Caco-2 (cell line): ENCODE measurements around the gene CHCHD1. TPM values are rescaled to one million over a fixed set of nuclear protein-coding genes. Genes with fewer than 3 reads are reported as not detected.
"Not testable (repeated sequence)": the region's sequence is repeated elsewhere in the genome, so short reads cannot be mapped to it uniquely, and the experiment has no call there.

ENCODE experiments used
- BruUV-seq: library from RNA; stranded (reverse); fragments of 400-500 nt; replicated peaks from 2 replicates; lab custom pipeline; 2021; lab: Mats Ljungman, UMichigan
- CTCF ChIA-PET: fragments of 300-600 bp; sonication (Branson Sonifier 250); formaldehyde crosslinking; loops from one replicate; lab custom pipeline; 2022; ENCODE audit warnings: antibody characterized with exemption; lab: Charles Lee
- POLR2A ChIA-PET: fragments of 300-600 bp; sonication (Branson Sonifier 250); formaldehyde crosslinking; loops from one replicate; lab custom pipeline; 2022; ENCODE audit warnings: antibody characterized with exemption; lab: Charles Lee
- DNase-seq, 2 experiments: peaks; one replicate each; pipeline versions ENCODE4 v3.0.0 to v3.0.0-alpha.2; 2020 to 2022
- H3K27me3 ChIP-seq: replicated peaks from 2 replicates; pipeline ENCODE4 v1.6.0; 2011; ENCODE audit warnings: low read length; ENCODE audit not compliant: control insufficient read depth, insufficient read depth
- H3K36me3 ChIP-seq: 2 replicates; pipeline ENCODE4 v1.5.1; 2011; ENCODE audit warnings: low read length; ENCODE audit not compliant: control insufficient read depth, insufficient read depth
- H3K4me1 ChIP-seq: fragments of 250-450 bp; sonication (Bioruptor Pico); 2 replicates; pipeline ENCODE4 v1.5.1; 2020; ENCODE audit warnings: mild to moderate bottlenecking
- H3K4me3 ChIP-seq: 2 replicates; pipeline ENCODE4 v1.5.1; 2011; ENCODE audit warnings: low read depth, mild to moderate bottlenecking, control low read depth, low read length
- H3K9me3 ChIP-seq: fragments of 250-450 bp; sonication (Bioruptor Pico); 2 replicates; pipeline ENCODE4 v1.5.1; 2020; ENCODE audit warnings: mild to moderate bottlenecking, moderate library complexity
- H3K27ac Mint-ChIP-seq: one replicate; pipeline ENCODE4 v1.8.0; 2022; ENCODE audit warnings: mixed read lengths; ENCODE audit not compliant: unreplicated experiment
- H3K27me3 Mint-ChIP-seq: one replicate; pipeline ENCODE4 v1.8.0; 2022; ENCODE audit warnings: mixed read lengths; ENCODE audit not compliant: insufficient read depth, unreplicated experiment
- H3K36me3 Mint-ChIP-seq: one replicate; pipeline ENCODE4 v1.8.0; 2022; ENCODE audit warnings: mild to moderate bottlenecking, mixed read lengths; ENCODE audit not compliant: insufficient read depth, unreplicated experiment
- H3K4me1 Mint-ChIP-seq: one replicate; pipeline ENCODE4 v1.8.0; 2022; ENCODE audit warnings: low read depth, mixed read lengths; ENCODE audit not compliant: unreplicated experiment
- H3K4me3 Mint-ChIP-seq: one replicate; pipeline ENCODE4 v1.8.0; 2022; ENCODE audit warnings: mild to moderate bottlenecking, moderate library complexity, mixed read lengths; ENCODE audit not compliant: unreplicated experiment
- H3K9me3 Mint-ChIP-seq: one replicate; pipeline ENCODE4 v1.8.0; 2022; ENCODE audit warnings: mixed read lengths; ENCODE audit not compliant: unreplicated experiment
- CTCF ChIP-seq, 2 experiments: fragments of 200-600 bp in 1 of 2; IDR thresholded peaks; 1 replicate in 1 of 2; 2 replicates in 1 of 2; pipeline versions ENCODE4 v1.5.1 to v1.8.0; 2011 to 2022; ENCODE audit warnings: antibody characterized with exemption in 1 of 2, control low read depth in 1 of 2, inconsistent platforms in 1 of 2, low read depth in 1 of 2, low read length in 1 of 2, mild to moderate bottlenecking in 1 of 2, moderate library complexity in 1 of 2; ENCODE audit not compliant: insufficient read depth in 1 of 2, severe bottlenecking in 1 of 2, unreplicated experiment in 1 of 2
- intact Hi-C: fragments of 100-400 bp; cut with micrococcal nuclease; formaldehyde crosslinking; loops from one replicate; pipeline ENCODE4 v1.10.0; 2022; ENCODE audit not compliant: unreplicated experiment
- total RNA-seq: library from RNA; stranded (reverse); gene quantifications from 2 replicates; pipeline ENCODE4 v1.2.3, GENCODE V29; 2022

Gene CHCHD1
- total RNA-seq, 1 experiment from 2014 or later, result 44.1 TPM

GRCh38 chr10:73732931-73733623, 48.8 kb upstream of the CHCHD1 start:
- intact Hi-C loops, result no loop called here
- no TSS peak for BruUV-seq
- TF ChIP-seq CTCF (IDR thresholded peaks at IDR 0.05; ENCODE audit: insufficient read depth in 1 of 2, low read depth in 1 of 2, low read length in 1 of 2, severe bottlenecking in 1 of 2, unreplicated experiment in 1 of 2), result no peak
- Histone ChIP-seq H3K36me3 (no peaks in the 10 kb centered on the region), H3K9me3 (no peaks in the 10 kb centered on the region), H3K4me1 (no peaks in the 10 kb centered on the region), H3K4me3 (no peak overlapping the region), H3K27me3 (no peaks in the 10 kb centered on the region)
- no peak overlapping the region for H3K4me3 Mint-ChIP-seq
- no peaks in the 10 kb centered on the region for H3K4me1 Mint-ChIP-seq
- POLR2A ChIA-PET, result no interaction called here
- no peak for DNase-seq
- H3K27ac Mint-ChIP-seq, result no peak overlapping the region
- no peaks in the 10 kb centered on the region for H3K9me3 Mint-ChIP-seq
- peaks cover 31% of the 10 kb centered on the region for H3K36me3 Mint-ChIP-seq
- CTCF ChIA-PET, result no interaction called here
- no peaks in the 10 kb centered on the region for H3K27me3 Mint-ChIP-seq

- no peak for DNase-seq
- no peaks in the 10 kb centered on the region for H3K4me1 ChIP-seq
- no peak for TF ChIP-seq CTCF (IDR thresholded peaks at IDR 0.05; ENCODE audit: insufficient read depth in 1 of 2, low read depth in 1 of 2, low read length in 1 of 2, severe bottlenecking in 1 of 2, unreplicated experiment in 1 of 2)
- Mint-ChIP-seq H3K9me3 (no peaks in the 10 kb centered on the region), H3K4me3 (no peak overlapping the region), H3K4me1 (no peaks in the 10 kb centered on the region), H3K36me3 (peaks cover 33% of the 10 kb centered on the region), H3K27ac (no peak overlapping the region), H3K27me3 (no peaks in the 10 kb centered on the region)
- ChIA-PET POLR2A (no interaction called here), CTCF (no interaction called here)
- H3K27me3 ChIP-seq, result no peaks in the 10 kb centered on the region
- no TSS peak for BruUV-seq
- intact Hi-C loops, result no loop called here
- no peaks in the 10 kb centered on the region for H3K9me3 ChIP-seq
- no peaks in the 10 kb centered on the region for H3K36me3 ChIP-seq
- no peak overlapping the region for H3K4me3 ChIP-seq
Observed at GRCh38 chr10:73734028-73734720, 47.7 kb upstream of the CHCHD1 start.

- Histone ChIP-seq H3K36me3 (no peaks in the 10 kb centered on the region), H3K27me3 (no peaks in the 10 kb centered on the region), H3K9me3 (no peaks in the 10 kb centered on the region), H3K4me3 (no peak overlapping the region), H3K4me1 (no peaks in the 10 kb centered on the region)
- DNase-seq, result no peak
- BruUV-seq, result no TSS peak
- intact Hi-C loops, result no loop called here
- no peaks in the 10 kb centered on the region for H3K4me1 Mint-ChIP-seq
- CTCF ChIA-PET, result no interaction called here
- no peak overlapping the region for H3K27ac Mint-ChIP-seq
- no peak for TF ChIP-seq CTCF (IDR thresholded peaks at IDR 0.05; ENCODE audit: insufficient read depth in 1 of 2, low read depth in 1 of 2, low read length in 1 of 2, severe bottlenecking in 1 of 2, unreplicated experiment in 1 of 2)
- H3K36me3 Mint-ChIP-seq, result peaks cover 30% of the 10 kb centered on the region
- H3K27me3 Mint-ChIP-seq, result no peaks in the 10 kb centered on the region
- no peaks in the 10 kb centered on the region for H3K9me3 Mint-ChIP-seq
- H3K4me3 Mint-ChIP-seq, result no peak overlapping the region
- POLR2A ChIA-PET, result no interaction called here
Observed at GRCh38 chr10:73734796-73735305, 47.0 kb upstream of the CHCHD1 start.

GRCh38 chr10:73740501-73741254, 41.2 kb upstream of the CHCHD1 start:
- not testable (repeated sequence) for H3K27me3 Mint-ChIP-seq

More at GRCh38 chr10:73740501-73741254, 41.2 kb upstream of the CHCHD1 start:
- CTCF ChIA-PET, BruUV-seq, H3K9me3 Mint-ChIP-seq, H3K4me1 Mint-ChIP-seq, H3K36me3 ChIP-seq, DNase-seq, H3K27ac Mint-ChIP-seq, H3K9me3 ChIP-seq, H3K4me3 ChIP-seq, H3K27me3 ChIP-seq, POLR2A ChIA-PET, H3K4me1 ChIP-seq, H3K4me3 Mint-ChIP-seq: not testable (repeated sequence)
- intact Hi-C loops, result loop anchor here (5.0 kb wide), 1 partner anchor 47 kb away; the partner anchor contains the start of gene ZSWIM8
- H3K36me3 Mint-ChIP-seq, result peaks cover 36% of the 10 kb centered on the region
